Osteocyte (in vitro differentiated cells): Measurements from ENCODE around the gene ZNF329. TPM values are rescaled to one million over a fixed set of nuclear protein-coding genes. Genes with fewer than 3 reads are reported as not detected.

ENCODE experiments used
- DNase-seq: peaks from one replicate; pipeline ENCODE4 v3.0.0; 2021; ENCODE audit warnings: mixed read lengths; ENCODE audit not compliant: unreplicated experiment; ENCODE audit errors: extremely low spot score
- H3K27ac Mint-ChIP-seq: one replicate; pipeline ENCODE4 v1.8.0; 2021; ENCODE audit warnings: mild to moderate bottlenecking, mixed read lengths; ENCODE audit not compliant: unreplicated experiment
- H3K27me3 Mint-ChIP-seq: one replicate; pipeline ENCODE4 v1.8.0; 2021; ENCODE audit warnings: mixed read lengths; ENCODE audit not compliant: unreplicated experiment
- H3K36me3 Mint-ChIP-seq: one replicate; pipeline ENCODE4 v1.8.0; 2021; ENCODE audit warnings: mixed read lengths; ENCODE audit not compliant: unreplicated experiment
- H3K4me1 Mint-ChIP-seq: one replicate; pipeline ENCODE4 v1.8.0; 2021; ENCODE audit warnings: mixed read lengths; ENCODE audit not compliant: unreplicated experiment
- H3K4me3 Mint-ChIP-seq: one replicate; pipeline ENCODE4 v1.8.0; 2021; ENCODE audit warnings: mild to moderate bottlenecking, moderate library complexity, mixed read lengths; ENCODE audit not compliant: unreplicated experiment
- H3K9me3 Mint-ChIP-seq: one replicate; pipeline ENCODE4 v1.8.0; 2021; ENCODE audit warnings: mixed read lengths; ENCODE audit not compliant: unreplicated experiment
- CTCF ChIP-seq: fragments of 200-600 bp; sonication (generic); IDR thresholded peaks from 2 replicates; pipeline ENCODE4 v1.5.0; 2021; ENCODE audit warnings: antibody characterized with exemption, mild to moderate bottlenecking, moderate library complexity
- total RNA-seq: library from RNA; stranded (reverse); gene quantifications from 2 replicates; pipeline ENCODE4 v1.2.1, GENCODE V29; 2021

ZNF329 gene
- total RNA-seq, 1 donor from 2014 or later, result 10.0 TPM

DNA sequence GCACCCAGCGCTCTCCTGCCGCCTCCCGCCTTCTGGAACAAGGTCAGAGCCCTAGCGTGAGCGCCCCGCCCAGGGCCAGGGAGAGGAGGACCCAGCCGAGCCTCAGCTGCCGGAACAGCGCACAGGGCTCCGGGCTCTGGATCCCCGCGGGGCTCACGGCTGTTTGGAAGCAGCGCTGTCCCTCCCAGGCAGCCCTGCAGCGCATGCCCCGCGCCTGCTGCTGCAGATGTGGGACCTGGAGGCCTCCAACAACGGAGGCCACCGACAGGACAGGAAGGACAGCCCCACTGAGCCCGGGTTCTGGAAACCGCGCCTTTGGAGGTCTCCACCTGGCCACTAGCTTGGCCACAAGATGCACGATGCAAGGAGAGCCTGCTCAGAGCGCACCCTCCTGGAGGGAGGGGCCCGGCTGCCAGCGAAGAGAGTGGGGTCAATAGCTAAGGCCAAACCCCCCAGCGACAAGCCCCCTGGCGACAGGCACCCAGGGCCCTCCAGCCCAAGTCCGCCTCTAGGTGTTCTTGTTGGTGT, 65.2 kb downstream of the ZNF329 start:
- no peak for DNase-seq
- no peaks in the 10 kb centered on the region for H3K4me1 Mint-ChIP-seq
- H3K27ac Mint-ChIP-seq, result no peak overlapping the region
- H3K9me3 Mint-ChIP-seq, result peaks cover 20% of the 10 kb centered on the region
- H3K27me3 Mint-ChIP-seq, result no peaks in the 10 kb centered on the region
- no peak overlapping the region for H3K4me3 Mint-ChIP-seq
- H3K36me3 Mint-ChIP-seq, result peaks cover 41% of the 10 kb centered on the region
- no peak for TF ChIP-seq CTCF

- H3K27me3 Mint-ChIP-seq, result no peaks in the 10 kb centered on the region
- no peak for TF ChIP-seq CTCF
- no peak overlapping the region for H3K4me3 Mint-ChIP-seq
- H3K9me3 Mint-ChIP-seq, result peaks cover 23% of the 10 kb centered on the region
- H3K27ac Mint-ChIP-seq, result no peak overlapping the region
- H3K4me1 Mint-ChIP-seq, result no peaks in the 10 kb centered on the region
- peaks cover 39% of the 10 kb centered on the region for H3K36me3 Mint-ChIP-seq
- no peak for DNase-seq
These were observed 65.8 kb downstream of the ZNF329 start for GRCh38 chr19:58084596-58085347.

GRCh38 chr19:58083021-58083420, 67.6 kb downstream of the ZNF329 start:
- Mint-ChIP-seq H3K4me3 (no peak overlapping the region), H3K36me3 (peaks cover 28% of the 10 kb centered on the region), H3K9me3 (peaks cover 22% of the 10 kb centered on the region), H3K4me1 (no peaks in the 10 kb centered on the region), H3K27me3 (no peaks in the 10 kb centered on the region), H3K27ac (no peak overlapping the region)
- TF ChIP-seq CTCF, result no peak
- DNase-seq, result no peak

- H3K4me1 Mint-ChIP-seq, result no peaks in the 10 kb centered on the region
- no peak overlapping the region for H3K4me3 Mint-ChIP-seq
- H3K9me3 Mint-ChIP-seq, result peaks cover 29% of the 10 kb centered on the region
- DNase-seq, result no peak
- H3K36me3 Mint-ChIP-seq, result peaks cover 11% of the 10 kb centered on the region
- H3K27me3 Mint-ChIP-seq, result no peaks in the 10 kb centered on the region
- no peak overlapping the region for H3K27ac Mint-ChIP-seq
- no peak for TF ChIP-seq CTCF
These were observed 70.8 kb downstream of the ZNF329 start for GRCh38 chr19:58079792-58080191.

Other genes with a start within 250 kb of the ZNF329 start
- 16.9 and 21.0 TPM in 2 replicates for gene ZNF417, start 234.2 kb downstream of the ZNF329 start, total RNA-seq
- gene ZNF418, start 215.4 kb downstream of the ZNF329 start, total RNA-seq, result 12.0 and 12.3 TPM in 2 replicates
- gene ZNF256, start 203.1 kb downstream of the ZNF329 start, total RNA-seq, result 6.0 and 6.3 TPM in 2 replicates
- gene C19orf18, start 176.3 kb downstream of the ZNF329 start, total RNA-seq, result 1.4 and 1.8 TPM in 2 replicates
- gene ZNF606, start 148.0 kb downstream of the ZNF329 start, total RNA-seq, result 17.5 and 22.0 TPM in 2 replicates
- 0.57 TPM in 1 of 2 replicates, not detected in the other for gene ZSCAN1, start 116.8 kb downstream of the ZNF329 start, total RNA-seq
- 5.5 and 5.9 TPM in 2 replicates for gene ZNF135, start 91.5 kb downstream of the ZNF329 start, total RNA-seq
- gene ZSCAN18, start 52.6 kb downstream of the ZNF329 start, total RNA-seq, result 47.2 and 50.7 TPM in 2 replicates
- 14.6 and 17.2 TPM in 2 replicates for gene ZNF274, start 32.3 kb upstream of the ZNF329 start, total RNA-seq
- gene ZNF544, start 78.1 kb upstream of the ZNF329 start, total RNA-seq, result 25.2 and 25.7 TPM in 2 replicates
- gene ZNF8, start 128.2 kb upstream of the ZNF329 start, total RNA-seq, result 10.7 and 10.9 TPM in 2 replicates
- gene ERVK3-1, start 154.6 kb upstream of the ZNF329 start, total RNA-seq, result 28.7 and 36.2 TPM in 2 replicates
- gene ZSCAN22, start 176.2 kb upstream of the ZNF329 start, total RNA-seq, result 3.7 and 4.1 TPM in 2 replicates
- 39.8 and 40.0 TPM in 2 replicates for gene A1BG, start 202.7 kb upstream of the ZNF329 start, total RNA-seq
- gene ZNF497, start 212.0 kb upstream of the ZNF329 start, total RNA-seq, result 1.4 and 2.7 TPM in 2 replicates
- 2.5 and 3.0 TPM in 2 replicates for gene ZNF837, start 230.2 kb upstream of the ZNF329 start, total RNA-seq
- gene RPS5, start 236.5 kb upstream of the ZNF329 start, total RNA-seq, result 933 and 942 TPM in 2 replicates
- gene RNF225, start 244.9 kb upstream of the ZNF329 start, total RNA-seq, result not detected in 2 replicates